ENCODE data around the gene ATP2B2. TPM values are rescaled to one million over a fixed set of nuclear protein-coding genes. Genes with fewer than 3 reads are reported as not detected.

ATP2B2 gene
- total and polyA plus RNA-seq, 2 of the 8 experiments (the other 6 are each of a cell fraction or from before 2014, with no cell fraction given) = 0.14 to 1.2 TPM

GRCh38 chr3:10303105-10303504 lies 202.3 kb downstream of the ATP2B2 start:
- ChIA-PET POLR2A (ENCODE audit: partially characterized antibody) (interaction anchor here (1.2 to 2.9 kb wide), 3 partner anchors 9 to 13 kb away, joined by 3 to 11 read pairs (median 6); partner anchors contain the start of gene GHRL), CTCF (ENCODE audit: partially characterized antibody) (interaction anchor here (0.9 to 1.4 kb wide), 4 partner anchors 11 to 39 kb away, joined by 3 to 5 read pairs (median 3); no protein-coding TSS in a partner anchor)
- H3K9me3 ChIP-seq (ENCODE audit: insufficient read depth in 2 of 2, low read depth in 1 of 2, low read length in 1 of 2) = no peaks in the 10 kb centered on the region
- no peaks in the 10 kb centered on the region for H3K23me2 ChIP-seq (ENCODE audit: low read depth, low read length)
- no peak overlapping the region for H2BK20ac ChIP-seq (ENCODE audit: low read length)
- peaks cover 5 to 7% of the 10 kb centered on the region in 2 experiments for H4K20me1 ChIP-seq (replicated peaks in 1 of 2; ENCODE audit: control insufficient read depth in 1 of 2, insufficient read depth in 2 of 2, low read length in 2 of 2)
- no peak overlapping the region for H2BK15ac ChIP-seq (ENCODE audit: low read length)
- H3K79me2 ChIP-seq (ENCODE audit: control insufficient read depth in 1 of 2, insufficient read depth in 2 of 2, low read length in 2 of 2) = no peaks in the 10 kb centered on the region
- 93% methylated on average over 9 of the region's 9 CpGs; no CpG with 5 or more reads in 1 of the 2 experiments for WGBS, 2 experiments (ENCODE audit: extremely low coverage in 1 of 2, insufficient coverage in 1 of 2, insufficient read length in 1 of 2, insufficient replicate concordance in 2 of 2, low coverage in 1 of 2, low lambda C conversion rate in 2 of 2, missing lambda C conversion rate in 1 of 2)
- H3K23ac ChIP-seq (ENCODE audit: insufficient read length) = no peak overlapping the region
- no peak overlapping the region for H2AK5ac ChIP-seq (ENCODE audit: low read depth, low read length)
- no peak for DNase-seq (ENCODE audit: low read depth in 1 of 2, low spot score in 2 of 2)
- H3K4me2 ChIP-seq (ENCODE audit: insufficient read depth in 1 of 2, low read depth in 2 of 2, low read length in 2 of 2) = no peak overlapping the region
- no peaks in the 10 kb centered on the region; the same call in 1 of the 2 replicates for H3K79me1 ChIP-seq (ENCODE audit: low read depth, low read length)
- no peak overlapping the region for H3K18ac ChIP-seq (ENCODE audit: extremely low read depth, low read length)
- no peak overlapping the region for H4K91ac ChIP-seq (replicated peaks; ENCODE audit: insufficient read length, low read length)
- no peak overlapping the region for H4K5ac ChIP-seq (ENCODE audit: insufficient read length, low read depth, low read length)
- H2AFZ ChIP-seq (ENCODE audit: low read length) = no peak overlapping the region
- peaks cover 16 to 66% (median 51%) of the 10 kb centered on the region in 4 experiments for H3K36me3 ChIP-seq (ENCODE audit: control insufficient read depth in 2 of 4, insufficient read depth in 4 of 4, low read length in 3 of 4)
- H2BK12ac ChIP-seq (ENCODE audit: low read depth, low read length) = no peak overlapping the region
- no peak overlapping the region for H2BK5ac ChIP-seq (ENCODE audit: low read depth, low read length)
- H3K56ac ChIP-seq (replicated peaks; ENCODE audit: insufficient read length, low read depth, low read length) = no peak overlapping the region
- no peak overlapping the region for H3K9ac ChIP-seq (replicated peaks in 1 of 4; ENCODE audit: extremely low read depth in 1 of 4, low read depth in 3 of 4, low read length in 3 of 4)
- no peaks in the 10 kb centered on the region for H3K27me3 ChIP-seq (replicated peaks in 1 of 4; ENCODE audit: control insufficient read depth in 3 of 4, extremely low read depth in 1 of 4, insufficient read depth in 3 of 4, low read length in 3 of 4)
- no peak overlapping the region for H3K4me3 ChIP-seq (ENCODE audit: extremely low read depth in 1 of 4, insufficient read depth in 2 of 4, low read depth in 3 of 4, low read length in 4 of 4)
- H3K14ac ChIP-seq (ENCODE audit: insufficient read length) = no peak overlapping the region
- no peak for FAIRE-seq
- no peak overlapping the region for H4K8ac ChIP-seq (ENCODE audit: extremely low read depth, insufficient read depth, low read length)
- no peaks in the 10 kb centered on the region for H3K4me1 ChIP-seq (replicated peaks in 1 of 4; ENCODE audit: control insufficient read depth in 3 of 4, insufficient read depth in 4 of 4, low read length in 3 of 4)
- H3K27ac ChIP-seq (ENCODE audit: low read depth, low read length) = no peak overlapping the region
- H3K4ac ChIP-seq (replicated peaks; ENCODE audit: insufficient read length, low read depth, low read length) = no peak overlapping the region
- H2BK120ac ChIP-seq (replicated peaks; ENCODE audit: low read depth, low read length) = no peak overlapping the region
- TF ChIP-seq ZNF274 (IDR thresholded peaks at IDR 0.05; ENCODE audit: borderline replicate concordance, extremely low read depth, low read length) = no peak
- TF ChIP-seq RFX5 (IDR thresholded peaks at IDR 0.05; ENCODE audit: borderline replicate concordance, low read depth, low read length) = no peak
- TF ChIP-seq CHD1 (IDR thresholded peaks at IDR 0.05; ENCODE audit: low read depth, low read length) = no peak
- no peak for TF ChIP-seq BCL11A (IDR thresholded peaks at IDR 0.05; ENCODE audit: low read depth in 2 of 2, low read length in 2 of 2)
- no peak; a peak in 1 of 3 replicates for TF ChIP-seq POLR2A (IDR thresholded peaks at IDR 0.05; ENCODE audit: control extremely low read depth in 1 of 2, low read depth in 2 of 2, low read length in 2 of 2)
- no peak for TF ChIP-seq FOSL1 (IDR thresholded peaks at IDR 0.05; ENCODE audit: insufficient read depth, low read depth, low read length)
- no peak for TF ChIP-seq SP2 (IDR thresholded peaks at IDR 0.05; ENCODE audit: low read length)
- TF ChIP-seq TEAD4 (IDR thresholded peaks at IDR 0.05; ENCODE audit: low read depth, low read length) = no peak
- TF ChIP-seq HDAC6 (IDR thresholded peaks at IDR 0.05; ENCODE audit: low read depth, low read length) = no peak
- no peak for TF ChIP-seq TCF12 (IDR thresholded peaks at IDR 0.05; ENCODE audit: low read depth, low read length)
- TF ChIP-seq JUN (IDR thresholded peaks at IDR 0.05; ENCODE audit: low read depth, low read length) = no peak
- no peak for TF ChIP-seq SUZ12 (IDR thresholded peaks at IDR 0.05; ENCODE audit: low read length)
- TF ChIP-seq RXRA (IDR thresholded peaks at IDR 0.05; ENCODE audit: insufficient read depth, low read depth, low read length) = no peak
- no peak for TF ChIP-seq SP1 (IDR thresholded peaks at IDR 0.05; ENCODE audit: low read depth, low read length)
- TF ChIP-seq BRCA1 (IDR thresholded peaks at IDR 0.05; ENCODE audit: low read depth, low read length) = no peak

Measured in H1 (cell line).